ENCODE data around the gene RTBDN. TPM values are rescaled to one million over a fixed set of nuclear protein-coding genes. Genes with fewer than 3 reads are reported as not detected.

Gene RTBDN
- total and polyA plus RNA-seq, 10 of the 15 experiments (the other 5 are each of a cell fraction or from before 2014, with no cell fraction given) = 0.45 TPM; not detected in 9

GRCh38 chr19:12786141-12786870 is 48.1 kb downstream of the RTBDN start (continued):
- TF ChIP-seq IRF4 (IDR thresholded peaks at IDR 0.05; ENCODE audit: low read depth, low read length) = no peak
- no peak for TF ChIP-seq YBX1 (IDR thresholded peaks at IDR 0.05)
- no peak for TF ChIP-seq E2F4 (IDR thresholded peaks at IDR 0.05; ENCODE audit: low read depth, low read length)
- peak; percentile 50 to 62; a peak in 3 of 4 replicates for TF ChIP-seq BHLHE40 (IDR thresholded peaks at IDR 0.05; ENCODE audit: borderline replicate concordance in 1 of 2, low read depth in 2 of 2, low read length in 1 of 2)
- TF ChIP-seq, protein P1, sequence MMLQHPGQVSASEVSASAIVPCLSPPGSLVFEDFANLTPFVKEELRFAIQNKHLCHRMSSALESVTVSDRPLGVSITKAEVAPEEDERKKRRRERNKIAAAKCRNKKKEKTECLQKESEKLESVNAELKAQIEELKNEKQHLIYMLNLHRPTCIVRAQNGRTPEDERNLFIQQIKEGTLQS (IDR thresholded peaks at IDR 0.05; ENCODE audit: borderline replicate concordance, extremely low read depth, low read depth, low read length) = no peak
- no peak for TF ChIP-seq CBX5 (IDR thresholded peaks at IDR 0.05; ENCODE audit: low read depth)
- TF ChIP-seq NFYB (IDR thresholded peaks at IDR 0.05; ENCODE audit: insufficient read depth, low read depth, low read length) = no peak
- TF ChIP-seq IKZF2 (IDR thresholded peaks at IDR 0.05) = peak in 1 of 2 experiments; percentile 9; a peak in 2 of 4 replicates
- TF ChIP-seq CBFB (IDR thresholded peaks at IDR 0.05; ENCODE audit: low read depth) = no peak
- no peak for TF ChIP-seq BMI1 (IDR thresholded peaks at IDR 0.05; ENCODE audit: borderline replicate concordance)
- TF ChIP-seq RAD21 (IDR thresholded peaks at IDR 0.05; ENCODE audit: insufficient read depth, low read depth, low read length) = no peak
- TF ChIP-seq CUX1 (IDR thresholded peaks at IDR 0.05; ENCODE audit: insufficient replicate concordance, low read depth, low read length) = no peak
- no peak for TF ChIP-seq NBN (IDR thresholded peaks at IDR 0.05)
- no peak for TF ChIP-seq SMARCA5 (IDR thresholded peaks at IDR 0.05)
- TF ChIP-seq POLR2AphosphoS5 (IDR thresholded peaks at IDR 0.05; ENCODE audit: low read length) = no peak; the same call in 1 of the 2 replicates
- TF ChIP-seq RCOR1 (conservative IDR thresholded peaks at IDR 0.05; ENCODE audit: low read depth, low read length) = no peak
- TF ChIP-seq PKNOX1 (IDR thresholded peaks at IDR 0.05) = no peak
- TF ChIP-seq, protein P2, sequence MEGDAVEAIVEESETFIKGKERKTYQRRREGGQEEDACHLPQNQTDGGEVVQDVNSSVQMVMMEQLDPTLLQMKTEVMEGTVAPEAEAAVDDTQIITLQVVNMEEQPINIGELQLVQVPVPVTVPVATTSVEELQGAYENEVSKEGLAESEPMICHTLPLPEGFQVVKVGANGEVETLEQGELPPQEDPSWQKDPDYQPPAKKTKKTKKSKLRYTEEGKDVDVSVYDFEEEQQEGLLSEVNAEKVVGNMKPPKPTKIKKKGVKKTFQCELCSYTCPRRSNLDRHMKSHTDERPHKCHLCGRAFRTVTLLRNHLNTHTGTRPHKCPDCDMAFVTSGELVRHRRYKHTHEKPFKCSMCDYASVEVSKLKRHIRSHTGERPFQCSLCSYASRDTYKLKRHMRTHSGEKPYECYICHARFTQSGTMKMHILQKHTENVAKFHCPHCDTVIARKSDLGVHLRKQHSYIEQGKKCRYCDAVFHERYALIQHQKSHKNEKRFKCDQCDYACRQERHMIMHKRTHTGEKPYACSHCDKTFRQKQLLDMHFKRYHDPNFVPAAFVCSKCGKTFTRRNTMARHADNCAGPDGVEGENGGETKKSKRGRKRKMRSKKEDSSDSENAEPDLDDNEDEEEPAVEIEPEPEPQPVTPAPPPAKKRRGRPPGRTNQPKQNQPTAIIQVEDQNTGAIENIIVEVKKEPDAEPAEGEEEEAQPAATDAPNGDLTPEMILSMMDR (IDR thresholded peaks at IDR 0.05 in 2 of 3, conservative IDR thresholded peaks at IDR 0.05 in 1 of 3; ENCODE audit: control insufficient read depth in 2 of 3, extremely low read depth in 1 of 3, insufficient read depth in 1 of 3, low read depth in 3 of 3, low read length in 3 of 3) = no peak
- no peak for TF ChIP-seq STAT3 (IDR thresholded peaks at IDR 0.05; ENCODE audit: low read depth, low read length)
- TF ChIP-seq ZNF24 (IDR thresholded peaks at IDR 0.05) = no peak
- TF ChIP-seq RFX5 (IDR thresholded peaks at IDR 0.05; ENCODE audit: low read depth, low read length) = no peak
